ENCODE data around the gene SRCIN1. TPM values are rescaled to one million over a fixed set of nuclear protein-coding genes. Genes with fewer than 3 reads are reported as not detected.

Gene SRCIN1
- total RNA-seq, 1 donor from 2014 or later = 8.3 TPM

- Mint-ChIP-seq H3K36me3 (no peaks in the 10 kb centered on the region), H3K4me1 (ENCODE audit: unreplicated experiment) (peaks cover 3% of the 10 kb centered on the region), H3K27me3 (no peaks in the 10 kb centered on the region), H3K9me3 (no peaks in the 10 kb centered on the region), H3K27ac (no peak overlapping the region), H3K4me3 (no peak overlapping the region)
- TF ChIP-seq, protein P1, sequence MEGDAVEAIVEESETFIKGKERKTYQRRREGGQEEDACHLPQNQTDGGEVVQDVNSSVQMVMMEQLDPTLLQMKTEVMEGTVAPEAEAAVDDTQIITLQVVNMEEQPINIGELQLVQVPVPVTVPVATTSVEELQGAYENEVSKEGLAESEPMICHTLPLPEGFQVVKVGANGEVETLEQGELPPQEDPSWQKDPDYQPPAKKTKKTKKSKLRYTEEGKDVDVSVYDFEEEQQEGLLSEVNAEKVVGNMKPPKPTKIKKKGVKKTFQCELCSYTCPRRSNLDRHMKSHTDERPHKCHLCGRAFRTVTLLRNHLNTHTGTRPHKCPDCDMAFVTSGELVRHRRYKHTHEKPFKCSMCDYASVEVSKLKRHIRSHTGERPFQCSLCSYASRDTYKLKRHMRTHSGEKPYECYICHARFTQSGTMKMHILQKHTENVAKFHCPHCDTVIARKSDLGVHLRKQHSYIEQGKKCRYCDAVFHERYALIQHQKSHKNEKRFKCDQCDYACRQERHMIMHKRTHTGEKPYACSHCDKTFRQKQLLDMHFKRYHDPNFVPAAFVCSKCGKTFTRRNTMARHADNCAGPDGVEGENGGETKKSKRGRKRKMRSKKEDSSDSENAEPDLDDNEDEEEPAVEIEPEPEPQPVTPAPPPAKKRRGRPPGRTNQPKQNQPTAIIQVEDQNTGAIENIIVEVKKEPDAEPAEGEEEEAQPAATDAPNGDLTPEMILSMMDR (conservative IDR thresholded peaks at IDR 0.05) = no peak
- no peak for DNase-seq (ENCODE audit: extremely low spot score, unreplicated experiment)
Measured at GRCh38 chr17:38550661-38551060, 55.1 kb downstream of the SRCIN1 start.

DNA sequence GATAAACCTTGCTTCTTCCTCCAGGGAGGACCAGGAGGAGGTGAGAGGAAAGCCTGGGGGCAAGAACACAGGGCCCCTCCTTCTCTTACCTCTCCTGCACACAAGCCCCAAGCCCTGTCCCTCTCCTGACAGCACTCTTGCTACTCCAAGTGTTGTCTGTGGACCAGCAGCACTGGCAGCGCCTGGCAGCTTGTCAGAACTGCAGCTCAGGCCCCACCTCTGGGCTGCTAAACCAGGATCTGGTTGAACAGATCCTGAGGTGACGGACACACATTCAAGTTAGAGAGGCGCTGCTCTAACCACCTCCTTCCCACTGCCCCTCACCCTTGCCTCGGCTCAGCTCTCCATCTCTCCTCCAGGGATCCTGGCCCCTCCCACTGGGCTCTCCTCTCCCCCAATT, 56.5 kb downstream of the SRCIN1 start:
- Mint-ChIP-seq H3K36me3 (no peaks in the 10 kb centered on the region), H3K27me3 (no peaks in the 10 kb centered on the region), H3K9me3 (no peaks in the 10 kb centered on the region), H3K4me3 (no peak overlapping the region), H3K27ac (no peak overlapping the region), H3K4me1 (ENCODE audit: unreplicated experiment) (peaks cover 3% of the 10 kb centered on the region)
- DNase-seq (ENCODE audit: extremely low spot score, unreplicated experiment) = no peak
- TF ChIP-seq, protein P1 (conservative IDR thresholded peaks at IDR 0.05) = no peak

DNA sequence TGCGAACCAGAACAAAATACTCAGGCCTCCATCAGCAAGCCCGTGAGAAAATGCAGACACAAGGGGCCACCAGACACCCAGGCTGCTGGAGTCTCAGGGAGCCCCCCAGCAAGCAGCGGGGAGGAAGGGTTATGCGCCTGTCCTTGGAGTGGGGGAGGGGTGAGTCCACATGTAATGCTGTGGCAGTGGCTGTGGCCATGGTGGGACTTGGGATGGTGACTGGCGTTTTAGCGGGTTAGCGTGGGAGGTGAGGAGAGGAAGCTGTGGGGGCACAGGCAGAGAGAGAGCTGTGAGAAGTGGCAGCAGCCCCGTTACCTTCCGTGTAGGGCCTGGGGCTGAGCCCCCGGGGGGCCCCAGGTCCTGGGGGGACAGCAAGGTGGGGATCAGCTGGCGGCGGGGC, 58.3 kb downstream of the SRCIN1 start:
- TF ChIP-seq, protein P1 (conservative IDR thresholded peaks at IDR 0.05) = no peak
- peaks cover 3% of the 10 kb centered on the region for H3K4me1 Mint-ChIP-seq (ENCODE audit: unreplicated experiment)
- H3K4me3 Mint-ChIP-seq = no peak overlapping the region
- H3K9me3 Mint-ChIP-seq = no peaks in the 10 kb centered on the region
- DNase-seq (ENCODE audit: extremely low spot score, unreplicated experiment) = no peak
- H3K27ac Mint-ChIP-seq = no peak overlapping the region
- no peaks in the 10 kb centered on the region for H3K36me3 Mint-ChIP-seq
- H3K27me3 Mint-ChIP-seq = no peaks in the 10 kb centered on the region

GRCh38 chr17:38546396-38546795, 59.4 kb downstream of the SRCIN1 start:
- H3K9me3 Mint-ChIP-seq = no peaks in the 10 kb centered on the region
- no peak for DNase-seq (ENCODE audit: extremely low spot score, unreplicated experiment)
- TF ChIP-seq, protein P1 (conservative IDR thresholded peaks at IDR 0.05) = no peak
- H3K27me3 Mint-ChIP-seq = no peaks in the 10 kb centered on the region
- no peak overlapping the region for H3K27ac Mint-ChIP-seq
- H3K4me1 Mint-ChIP-seq (ENCODE audit: unreplicated experiment) = peaks cover 3% of the 10 kb centered on the region
- no peak overlapping the region for H3K4me3 Mint-ChIP-seq
- no peaks in the 10 kb centered on the region for H3K36me3 Mint-ChIP-seq

GRCh38 chr17:38545531-38546225, 60.1 kb downstream of the SRCIN1 start:
- no peak overlapping the region for H3K27ac Mint-ChIP-seq
- TF ChIP-seq, protein P1 (conservative IDR thresholded peaks at IDR 0.05) = no peak
- H3K4me1 Mint-ChIP-seq (ENCODE audit: unreplicated experiment) = peaks cover 3% of the 10 kb centered on the region
- no peak overlapping the region for H3K4me3 Mint-ChIP-seq
- no peak for DNase-seq (ENCODE audit: extremely low spot score, unreplicated experiment)
- H3K9me3 Mint-ChIP-seq = no peaks in the 10 kb centered on the region
- no peaks in the 10 kb centered on the region for H3K36me3 Mint-ChIP-seq
- no peaks in the 10 kb centered on the region for H3K27me3 Mint-ChIP-seq

Measured in type B pancreatic cell (in vitro differentiated cells).